IPS DF 6.9 (cell line): Measurements from ENCODE around the gene EXOC4.

Experiments
- DNase-seq: peaks from one replicate; pipeline ENCODE4 v3.0.0-alpha.2; 2013; ENCODE audit warnings: low read depth, low spot score
- H3K27ac ChIP-seq: one replicate; pipeline ENCODE4 v1.5.1; 2013; ENCODE audit warnings: low read length, control low read depth
- H3K27me3 ChIP-seq: 2 replicates; pipeline ENCODE4 v1.6.1; 2013; ENCODE audit warnings: mild to moderate bottlenecking, low read length; ENCODE audit not compliant: control insufficient read depth, insufficient read depth
- H3K36me3 ChIP-seq: 2 replicates; pipeline ENCODE4 v1.6.1; 2013; ENCODE audit warnings: low read length; ENCODE audit not compliant: control insufficient read depth, insufficient read depth
- H3K4me1 ChIP-seq: 2 replicates; pipeline ENCODE4 v1.6.1; 2013; ENCODE audit warnings: low read length; ENCODE audit not compliant: control insufficient read depth, insufficient read depth
- H3K4me3 ChIP-seq: 2 replicates; pipeline ENCODE4 v1.5.1; 2013; ENCODE audit warnings: mild to moderate bottlenecking, low read length
- H3K9me3 ChIP-seq: 2 replicates; pipeline ENCODE4 v1.6.1; 2013; ENCODE audit warnings: low read length, inconsistent platforms; ENCODE audit not compliant: control insufficient read depth, insufficient read depth
- WGBS: extraction: QIAGEN DNeasy Blood & Tissue Kit; methylation state at CpG from one replicate; pipeline ENCODE4 v1.1.7; 2013; ENCODE audit warnings: mixed read lengths, missing lambda C conversion rate; ENCODE audit not compliant: insufficient read length, insufficient coverage; 5-methylcytosine and 5-hydroxymethylcytosine counted together

The EXOC4 gene

DNA sequence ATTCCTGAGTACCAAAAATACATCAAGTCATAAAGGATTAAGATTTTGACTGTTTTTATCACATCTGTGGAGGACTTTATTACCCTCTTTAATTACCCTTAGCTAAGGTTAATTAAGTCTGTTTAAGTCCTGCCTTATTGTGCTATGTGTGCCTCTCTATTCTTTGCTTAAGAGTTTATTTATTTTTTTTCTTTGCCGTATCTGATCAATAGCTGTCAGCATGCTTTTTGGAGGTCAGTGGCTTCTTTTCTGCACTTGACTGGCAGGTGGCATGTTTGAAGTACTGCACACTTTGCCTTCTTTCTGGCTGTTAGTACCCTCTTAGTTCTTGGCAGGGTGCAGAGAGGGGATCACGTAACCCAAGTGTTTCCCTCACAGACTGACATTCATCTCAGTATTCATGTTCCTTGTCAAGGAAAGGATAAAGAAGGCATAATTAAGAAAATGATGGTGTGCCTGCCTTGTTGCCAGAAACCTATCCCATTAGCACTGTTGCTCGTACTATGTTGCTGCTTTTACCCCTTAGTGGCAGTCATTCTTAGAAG, 225.8 kb downstream of the EXOC4 start:
- H3K27me3 ChIP-seq, result no peaks in the 10 kb centered on the region
- WGBS, result no CpG with 5 or more reads among the region's 3 CpGs
- no peak overlapping the region for H3K27ac ChIP-seq
- H3K9me3 ChIP-seq, result no peaks in the 10 kb centered on the region
- no peak for DNase-seq
- no peaks in the 10 kb centered on the region for H3K4me1 ChIP-seq
- H3K4me3 ChIP-seq, result no peak overlapping the region
- no peaks in the 10 kb centered on the region for H3K36me3 ChIP-seq

DNA sequence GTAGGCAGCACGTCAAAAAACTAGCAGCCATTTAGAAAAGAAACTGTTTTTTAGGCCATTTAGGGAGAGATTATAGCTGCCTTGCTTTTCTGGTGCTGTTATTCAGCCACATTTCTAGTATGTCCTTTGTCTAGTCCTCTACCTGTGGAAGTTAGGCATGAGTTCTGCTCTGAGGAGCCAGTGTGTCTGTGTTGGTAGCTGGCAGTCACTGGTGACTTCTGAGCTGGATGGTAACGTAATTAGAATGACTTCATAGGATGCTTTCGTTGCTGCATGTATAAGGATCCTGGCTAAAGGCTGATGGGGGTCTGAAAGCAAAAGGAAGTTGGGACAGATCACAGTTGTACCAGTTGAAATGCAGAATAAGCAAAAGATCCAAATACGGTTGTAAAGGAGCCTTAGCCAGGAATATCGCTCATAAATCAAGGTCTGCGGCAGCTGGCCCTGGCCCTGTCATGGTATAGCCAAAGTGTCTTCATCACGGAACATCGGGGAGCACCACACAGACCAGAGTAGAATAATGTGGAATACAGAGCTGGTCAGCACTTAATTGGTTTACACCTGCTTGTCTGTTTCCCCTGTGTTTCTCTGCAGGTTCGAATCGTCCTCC, 226.7 kb downstream of the EXOC4 start:
- Histone ChIP-seq H3K27me3 (no peaks in the 10 kb centered on the region), H3K4me3 (no peak overlapping the region), H3K36me3 (no peaks in the 10 kb centered on the region), H3K4me1 (no peaks in the 10 kb centered on the region), H3K9me3 (no peaks in the 10 kb centered on the region), H3K27ac (no peak overlapping the region)
- no CpG with 5 or more reads among the region's 10 CpGs for WGBS
- no peak for DNase-seq

DNA sequence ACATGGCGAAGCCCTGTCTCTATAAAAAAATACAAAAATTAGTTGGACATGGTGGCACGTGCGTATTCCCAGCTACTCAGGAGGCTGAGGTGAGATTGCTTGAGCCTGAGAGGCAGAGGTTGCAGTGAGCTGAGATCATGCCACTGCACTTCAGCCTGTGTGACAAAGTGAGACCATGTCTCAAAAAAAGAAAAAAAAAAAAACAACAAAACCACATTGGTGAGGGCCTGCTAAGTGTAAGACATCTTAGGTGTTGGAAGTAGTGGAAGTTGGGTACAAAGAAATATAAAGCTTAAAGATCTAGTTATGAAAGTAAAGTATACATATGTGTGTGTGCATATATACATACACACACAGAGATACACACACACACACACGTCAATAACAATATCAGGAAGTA, 228.0 kb downstream of the EXOC4 start:
- Histone ChIP-seq H3K9me3 (no peaks in the 10 kb centered on the region), H3K4me1 (no peaks in the 10 kb centered on the region), H3K27ac (no peak overlapping the region), H3K36me3 (no peaks in the 10 kb centered on the region), H3K4me3 (no peak overlapping the region), H3K27me3 (no peaks in the 10 kb centered on the region)
- no CpG with 5 or more reads among the region's 4 CpGs for WGBS
- DNase-seq, result no peak

DNA sequence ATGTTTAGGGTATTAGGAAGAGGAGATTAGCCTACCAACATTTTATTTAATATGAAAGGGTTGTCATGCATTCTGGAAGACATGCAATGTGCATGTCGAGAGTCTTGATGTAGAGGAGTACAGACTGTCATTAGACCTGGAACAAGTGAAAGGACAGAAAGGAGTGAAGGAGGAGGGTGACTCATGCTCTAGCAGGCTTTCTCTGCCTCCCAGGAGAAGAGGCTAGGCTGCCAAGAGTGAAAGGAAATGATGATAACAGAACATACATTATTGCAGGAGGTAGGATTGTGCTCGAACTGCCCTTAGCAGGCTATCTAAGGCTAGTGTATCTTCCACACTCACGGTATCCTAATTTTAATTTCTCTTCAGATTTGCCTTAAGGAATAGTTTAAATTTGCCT, 228.8 kb downstream of the EXOC4 start:
- DNase-seq, result no peak
- Histone ChIP-seq H3K9me3 (no peaks in the 10 kb centered on the region), H3K27me3 (no peaks in the 10 kb centered on the region), H3K4me1 (no peaks in the 10 kb centered on the region), H3K36me3 (no peaks in the 10 kb centered on the region), H3K27ac (no peak overlapping the region), H3K4me3 (no peak overlapping the region)
- WGBS, result no CpG with 5 or more reads among the region's 3 CpGs

DNA sequence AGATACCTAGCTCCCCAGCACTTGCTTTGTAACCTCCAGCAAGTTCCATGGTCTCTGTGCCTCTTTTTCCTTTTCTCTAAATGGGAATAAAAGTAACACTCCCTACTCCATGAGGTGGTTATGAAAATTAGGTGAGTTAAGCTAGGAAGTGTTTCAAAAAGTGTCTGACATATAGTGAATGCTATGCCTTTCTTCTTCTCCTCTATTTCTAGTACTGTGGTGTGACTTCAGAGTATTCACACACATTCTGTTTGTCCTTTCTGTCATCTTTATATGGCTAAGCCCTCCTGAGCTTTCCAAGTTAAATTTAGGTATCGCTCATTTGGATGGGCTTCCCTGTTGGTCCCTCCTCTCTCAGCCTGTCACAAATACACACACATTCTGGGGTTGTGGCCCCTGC, 229.7 kb downstream of the EXOC4 start:
- Histone ChIP-seq H3K4me3 (no peak overlapping the region), H3K27me3 (no peaks in the 10 kb centered on the region), H3K4me1 (no peaks in the 10 kb centered on the region), H3K36me3 (no peaks in the 10 kb centered on the region), H3K9me3 (no peaks in the 10 kb centered on the region), H3K27ac (no peak overlapping the region)
- no peak for DNase-seq
- WGBS, result no CpG with 5 or more reads among the region's 1 CpG

DNA sequence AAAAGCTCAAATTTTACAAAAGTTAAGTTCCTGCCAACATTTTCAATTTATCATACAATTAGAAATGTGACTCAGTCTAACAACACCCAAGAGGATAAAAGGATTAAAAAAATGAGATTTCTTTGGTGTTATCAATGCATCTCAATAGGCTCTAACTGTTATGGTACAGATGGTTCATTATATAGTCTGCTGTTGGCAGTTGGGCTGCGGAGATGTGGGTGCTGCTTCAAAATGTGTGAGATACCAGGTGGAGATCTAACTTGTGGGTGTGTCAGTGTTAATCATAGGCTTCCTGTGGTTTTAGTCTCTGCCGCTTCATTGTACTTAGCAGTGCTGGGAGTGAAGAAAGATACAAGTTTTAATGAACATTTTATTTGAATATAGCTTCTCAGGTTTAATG, 231.2 kb downstream of the EXOC4 start:
- no CpG with 5 or more reads among the region's 2 CpGs for WGBS
- Histone ChIP-seq H3K9me3 (no peaks in the 10 kb centered on the region), H3K4me1 (no peaks in the 10 kb centered on the region), H3K27me3 (no peaks in the 10 kb centered on the region), H3K4me3 (no peak overlapping the region), H3K36me3 (no peaks in the 10 kb centered on the region), H3K27ac (no peak overlapping the region)
- no peak for DNase-seq

DNA sequence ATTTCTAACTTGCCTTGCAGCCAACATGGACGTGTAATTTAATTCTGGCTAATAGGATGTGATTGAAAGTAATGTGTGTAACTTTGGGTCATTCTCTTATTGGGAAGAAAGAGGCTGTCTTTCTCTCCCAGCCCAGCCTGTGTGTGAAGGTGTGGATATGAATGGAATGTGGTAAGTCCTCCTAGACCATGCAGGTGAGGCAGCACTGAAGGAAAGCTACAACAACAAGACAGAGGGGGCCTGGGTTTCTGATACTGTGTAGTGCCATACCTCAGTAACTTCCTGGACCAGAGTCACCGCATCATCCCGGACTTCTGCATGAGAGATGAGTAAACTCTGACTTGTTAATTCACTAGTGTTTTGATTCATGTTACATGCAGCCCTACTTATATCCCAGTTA, 237.0 kb downstream of the EXOC4 start:
- no CpG with 5 or more reads among the region's 3 CpGs for WGBS
- DNase-seq, result no peak
- no peaks in the 10 kb centered on the region for H3K27me3 ChIP-seq
- no peaks in the 10 kb centered on the region for H3K4me1 ChIP-seq
- H3K9me3 ChIP-seq, result no peaks in the 10 kb centered on the region
- H3K36me3 ChIP-seq, result no peaks in the 10 kb centered on the region
- no peak overlapping the region for H3K4me3 ChIP-seq
- H3K27ac ChIP-seq, result no peak overlapping the region

DNA sequence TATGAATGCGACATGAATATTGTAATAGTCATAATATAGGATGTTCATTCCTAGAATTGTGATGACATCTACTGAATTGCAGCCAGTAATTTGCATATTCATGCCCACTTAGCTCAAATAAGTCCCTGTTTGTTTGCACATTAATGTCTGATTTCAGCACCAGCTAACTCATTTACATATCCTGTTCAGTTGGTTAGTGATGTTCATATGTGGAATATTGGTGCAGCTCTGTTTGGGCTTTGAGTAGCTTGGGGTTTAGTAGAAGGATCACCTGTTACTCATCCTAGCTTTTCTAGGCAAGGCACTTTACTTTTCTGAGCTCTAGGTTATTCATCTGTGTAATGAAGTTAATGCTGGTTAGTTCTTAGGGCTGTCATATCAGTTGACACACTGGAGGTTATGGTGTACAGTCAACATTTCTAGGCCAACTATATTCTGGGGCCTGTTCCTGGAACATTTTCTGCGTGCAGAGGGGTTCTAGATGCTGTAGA, 238.4 kb downstream of the EXOC4 start:
- Histone ChIP-seq H3K4me1 (no peaks in the 10 kb centered on the region), H3K4me3 (no peak overlapping the region), H3K27me3 (no peaks in the 10 kb centered on the region), H3K27ac (no peak overlapping the region), H3K9me3 (no peaks in the 10 kb centered on the region), H3K36me3 (no peaks in the 10 kb centered on the region)
- WGBS, result no CpG with 5 or more reads among the region's 2 CpGs
- no peak for DNase-seq

DNA sequence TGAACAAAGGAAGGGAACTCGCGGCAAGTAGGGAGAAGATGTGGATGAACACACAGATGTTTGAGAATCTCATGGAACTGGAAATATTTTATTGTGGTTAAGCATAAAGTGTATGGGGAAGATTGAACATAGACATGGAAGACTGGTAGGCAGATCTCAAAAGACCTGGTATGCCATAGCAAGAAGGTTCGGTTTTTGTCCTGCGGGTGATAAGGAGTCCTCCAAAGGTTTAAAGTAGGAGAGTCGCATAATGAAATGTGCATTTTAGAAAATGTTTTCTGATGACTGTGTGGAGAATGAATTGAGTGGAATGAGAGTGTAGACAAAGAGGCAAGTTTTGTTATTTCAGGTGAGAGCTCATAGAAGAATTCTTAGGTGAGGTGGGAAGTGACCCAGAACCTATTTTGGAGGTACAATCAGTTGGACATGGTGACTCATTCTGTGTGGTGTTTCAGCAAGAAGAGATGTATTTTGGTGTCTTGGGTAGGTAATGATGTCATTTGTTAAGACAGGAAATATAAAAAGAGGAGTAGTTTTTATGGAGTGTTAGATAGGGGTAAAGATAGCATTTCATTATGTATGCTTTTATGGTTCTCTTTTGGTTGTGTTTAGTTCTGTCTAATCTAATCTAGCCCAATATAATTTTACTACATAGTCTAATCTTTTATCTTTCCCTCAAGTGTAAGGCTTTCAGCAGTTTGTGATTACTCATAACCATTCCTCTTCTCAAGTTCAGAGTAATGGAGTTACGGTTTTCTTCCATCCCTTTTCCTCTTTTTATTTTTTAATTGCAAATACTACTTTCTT, 239.2 kb downstream of the EXOC4 start:
- Histone ChIP-seq H3K27ac (no peak overlapping the region), H3K4me1 (no peaks in the 10 kb centered on the region), H3K36me3 (no peaks in the 10 kb centered on the region), H3K27me3 (no peaks in the 10 kb centered on the region), H3K9me3 (no peaks in the 10 kb centered on the region), H3K4me3 (no peak overlapping the region)
- no peak for DNase-seq
- WGBS, result no CpG with 5 or more reads among the region's 6 CpGs

DNA sequence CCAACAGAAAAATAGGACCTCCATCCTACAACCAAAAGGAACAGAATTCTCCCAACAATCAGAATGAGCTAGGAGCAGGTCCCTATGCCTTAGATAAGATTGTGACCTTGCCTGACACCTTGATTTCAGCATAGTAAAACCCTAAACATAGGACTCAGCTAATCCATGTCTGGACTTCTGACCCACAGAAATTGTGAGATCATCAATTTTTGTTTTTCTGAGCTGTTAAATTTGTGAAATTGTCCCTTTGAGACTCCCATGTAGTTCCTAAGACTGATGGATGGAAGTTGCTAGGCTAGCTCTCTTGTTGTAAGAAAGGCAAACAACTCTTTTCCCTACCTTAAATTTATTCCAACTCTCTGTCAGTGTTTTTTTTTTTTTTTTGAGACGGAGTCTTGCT, 244.2 kb downstream of the EXOC4 start:
- Histone ChIP-seq H3K4me1 (no peaks in the 10 kb centered on the region), H3K27me3 (no peaks in the 10 kb centered on the region), H3K27ac (no peak overlapping the region), H3K36me3 (no peaks in the 10 kb centered on the region), H3K4me3 (no peak overlapping the region), H3K9me3 (no peaks in the 10 kb centered on the region)
- WGBS, result no CpG with 5 or more reads among the region's 1 CpG
- no peak for DNase-seq
